ENCODE data around the gene HS3ST5. TPM values are rescaled to one million over a fixed set of nuclear protein-coding genes. Genes with fewer than 3 reads are reported as not detected.

HS3ST5 gene
- total RNA-seq, 4 donors from 2014 or later = not detected

DNA sequence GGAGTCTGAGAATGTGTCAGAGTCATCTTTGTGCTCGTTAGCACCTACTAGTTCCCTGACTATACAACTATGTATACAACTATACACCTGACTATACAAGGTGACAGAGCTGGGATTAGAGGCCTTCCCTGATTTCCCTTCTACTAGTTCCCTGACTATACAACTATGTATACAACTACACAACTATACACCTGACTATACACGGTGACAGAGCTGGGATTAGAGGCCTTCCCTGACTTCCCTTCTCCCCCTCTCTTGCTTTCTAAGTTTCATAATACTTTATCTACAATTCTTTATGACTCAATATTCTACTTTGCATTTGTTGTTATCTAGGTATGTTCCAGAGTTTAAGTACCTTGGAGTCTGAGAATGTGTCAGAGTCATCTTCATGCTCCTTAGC lies 68.0 kb downstream of the HS3ST5 start:
- no peak for TF ChIP-seq POLR2A (IDR thresholded peaks at IDR 0.05)
- TF ChIP-seq, protein P1, sequence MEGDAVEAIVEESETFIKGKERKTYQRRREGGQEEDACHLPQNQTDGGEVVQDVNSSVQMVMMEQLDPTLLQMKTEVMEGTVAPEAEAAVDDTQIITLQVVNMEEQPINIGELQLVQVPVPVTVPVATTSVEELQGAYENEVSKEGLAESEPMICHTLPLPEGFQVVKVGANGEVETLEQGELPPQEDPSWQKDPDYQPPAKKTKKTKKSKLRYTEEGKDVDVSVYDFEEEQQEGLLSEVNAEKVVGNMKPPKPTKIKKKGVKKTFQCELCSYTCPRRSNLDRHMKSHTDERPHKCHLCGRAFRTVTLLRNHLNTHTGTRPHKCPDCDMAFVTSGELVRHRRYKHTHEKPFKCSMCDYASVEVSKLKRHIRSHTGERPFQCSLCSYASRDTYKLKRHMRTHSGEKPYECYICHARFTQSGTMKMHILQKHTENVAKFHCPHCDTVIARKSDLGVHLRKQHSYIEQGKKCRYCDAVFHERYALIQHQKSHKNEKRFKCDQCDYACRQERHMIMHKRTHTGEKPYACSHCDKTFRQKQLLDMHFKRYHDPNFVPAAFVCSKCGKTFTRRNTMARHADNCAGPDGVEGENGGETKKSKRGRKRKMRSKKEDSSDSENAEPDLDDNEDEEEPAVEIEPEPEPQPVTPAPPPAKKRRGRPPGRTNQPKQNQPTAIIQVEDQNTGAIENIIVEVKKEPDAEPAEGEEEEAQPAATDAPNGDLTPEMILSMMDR (IDR thresholded peaks at IDR 0.05) = no peak
- intact Hi-C loops (cut with DNase I; ENCODE audit: low total_unique reads) = no loop called here
- 75 to 76% methylated on average over 2 of the region's 2 CpGs for WGBS, 2 donors
- no peak for DNase-seq (ENCODE audit: low spot score in 2 of 2)
- no peak overlapping the region for H3K4me3 ChIP-seq (ENCODE audit: low read depth, poor library complexity, severe bottlenecking)

DNA sequence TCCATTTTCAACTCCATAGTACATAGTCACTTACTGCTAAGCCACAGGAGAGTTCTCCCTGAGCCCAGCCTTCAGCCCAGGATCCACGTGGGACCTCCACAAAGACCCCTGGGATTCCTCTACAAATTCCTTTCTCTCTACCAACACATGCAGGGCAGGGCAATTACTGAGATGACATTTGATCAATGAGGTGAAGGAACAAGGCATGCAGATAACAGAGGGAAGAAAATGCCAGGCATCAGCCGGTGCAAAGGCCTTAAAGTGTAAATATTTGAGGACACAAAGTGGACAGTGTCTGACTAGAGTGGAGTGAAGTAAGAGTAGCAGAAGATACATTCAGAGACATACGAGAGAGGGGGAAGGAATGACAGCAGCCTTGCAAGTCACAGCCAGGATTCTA lies 70.2 kb downstream of the HS3ST5 start:
- WGBS, 2 donors = 75 to 76% methylated on average over 3 of the region's 3 CpGs
- TF ChIP-seq, protein P1 (IDR thresholded peaks at IDR 0.05) = no peak
- no peak for TF ChIP-seq POLR2A (IDR thresholded peaks at IDR 0.05)
- DNase-seq (ENCODE audit: low spot score in 2 of 2) = no peak
- H3K4me3 ChIP-seq (ENCODE audit: low read depth, poor library complexity, severe bottlenecking) = no peak overlapping the region
- intact Hi-C loops (cut with DNase I; ENCODE audit: low total_unique reads) = no loop called here

DNA sequence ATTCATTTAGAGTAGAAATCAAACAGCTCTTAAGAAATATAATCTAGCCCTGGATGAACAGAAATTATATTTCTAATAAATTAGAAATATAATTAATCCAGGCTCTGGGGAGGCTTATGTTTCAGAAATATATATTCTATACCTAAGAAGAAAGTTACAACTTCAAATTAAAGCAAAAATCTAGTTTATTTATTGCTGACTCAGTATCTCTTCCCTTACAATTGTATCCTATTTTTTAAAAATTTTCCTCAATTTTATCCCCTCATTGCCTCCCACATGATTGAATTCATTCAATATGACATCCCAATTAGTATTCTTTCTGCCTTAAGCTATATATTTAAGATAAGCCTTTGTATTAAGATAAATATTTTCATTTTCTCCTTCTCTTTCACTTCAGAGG lies 71.4 kb downstream of the HS3ST5 start:
- DNase-seq (ENCODE audit: low spot score in 2 of 2) = no peak
- no peak overlapping the region for H3K4me3 ChIP-seq (ENCODE audit: low read depth, poor library complexity, severe bottlenecking)
- intact Hi-C loops (cut with DNase I; ENCODE audit: low total_unique reads) = no loop called here
- no peak for TF ChIP-seq POLR2A (IDR thresholded peaks at IDR 0.05)
- TF ChIP-seq, protein P1 (IDR thresholded peaks at IDR 0.05) = no peak

DNA sequence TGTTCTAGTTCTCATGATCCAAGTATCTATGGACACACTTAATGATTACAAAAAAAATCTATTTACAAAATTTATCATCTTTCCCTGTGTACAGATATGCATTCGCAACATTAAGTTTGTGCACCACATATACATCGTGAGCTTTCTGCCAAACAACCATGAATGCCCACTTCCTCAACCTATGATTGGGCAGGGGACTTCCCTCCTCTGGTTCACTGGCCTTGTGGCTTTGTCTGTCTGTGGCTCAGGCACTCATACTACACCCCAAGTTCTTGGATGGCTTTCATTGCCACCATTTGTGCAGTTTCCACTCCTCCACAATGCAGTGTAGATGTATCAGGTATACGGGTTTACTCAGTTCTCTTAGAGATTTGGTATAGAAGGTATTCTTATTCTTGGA lies 74.9 kb downstream of the HS3ST5 start:
- DNase-seq (ENCODE audit: low spot score in 2 of 2) = no peak
- 92 to 97% methylated on average over 3 of the region's 3 CpGs for WGBS, 2 donors
- intact Hi-C loops (cut with DNase I; ENCODE audit: low total_unique reads) = no loop called here
- no peak for TF ChIP-seq POLR2A (IDR thresholded peaks at IDR 0.05)
- TF ChIP-seq, protein P1 (IDR thresholded peaks at IDR 0.05) = no peak
- no peak overlapping the region for H3K4me3 ChIP-seq (ENCODE audit: low read depth, poor library complexity, severe bottlenecking)

DNA sequence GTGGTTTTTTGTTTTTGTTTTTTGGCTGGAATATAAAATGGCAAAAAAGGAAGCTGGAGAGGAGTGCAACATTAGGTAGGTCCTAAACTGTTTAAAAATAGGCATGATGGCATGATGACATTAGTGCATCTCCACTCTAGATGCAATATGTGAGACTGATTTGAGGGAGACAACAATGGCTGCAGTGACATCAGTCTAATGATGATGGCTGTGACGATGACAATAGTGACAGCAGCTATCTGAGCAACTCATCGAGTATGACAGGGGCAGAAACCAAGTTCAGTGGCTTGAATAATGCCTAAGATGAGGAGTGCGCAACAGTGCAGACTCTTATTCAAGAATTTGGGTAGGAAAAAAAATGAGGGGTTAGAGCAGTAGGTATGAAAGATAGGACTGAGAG lies 82.0 kb downstream of the HS3ST5 start:
- intact Hi-C loops (cut with DNase I; ENCODE audit: low total_unique reads) = no loop called here
- H3K4me3 ChIP-seq (ENCODE audit: low read depth, poor library complexity, severe bottlenecking) = no peak overlapping the region
- no peak for DNase-seq (ENCODE audit: low spot score in 2 of 2)
- TF ChIP-seq, protein P1 (IDR thresholded peaks at IDR 0.05) = no peak
- no peak for TF ChIP-seq POLR2A (IDR thresholded peaks at IDR 0.05)
- WGBS, 2 donors = 86 to 87% methylated on average over 3 of the region's 3 CpGs

DNA sequence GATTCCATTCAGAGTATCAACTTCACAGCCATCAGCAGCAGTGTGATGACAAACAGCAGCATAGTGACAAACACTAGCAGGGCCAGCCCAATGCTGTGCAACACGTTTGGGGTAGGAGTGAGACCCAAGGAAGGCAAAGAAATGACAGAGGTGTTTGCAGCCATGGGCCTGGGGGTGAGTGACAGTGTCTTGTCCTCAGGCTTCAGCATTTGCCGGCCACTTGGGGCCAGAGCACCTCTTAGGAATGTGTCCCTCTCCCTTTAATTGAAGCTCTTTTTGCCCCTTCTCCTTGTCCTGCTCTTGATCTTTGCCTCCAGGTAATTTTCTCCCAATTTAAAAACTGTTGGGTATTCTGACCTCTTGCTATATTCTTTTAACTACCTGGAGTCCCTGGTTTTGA lies 84.4 kb downstream of the HS3ST5 start:
- H3K4me3 ChIP-seq (ENCODE audit: low read depth, poor library complexity, severe bottlenecking) = no peak overlapping the region
- TF ChIP-seq, protein P1 (IDR thresholded peaks at IDR 0.05) = no peak
- TF ChIP-seq POLR2A (IDR thresholded peaks at IDR 0.05) = no peak
- WGBS, 2 donors = 47 to 63% methylated on average over 2 of the region's 2 CpGs
- no peak for DNase-seq (ENCODE audit: low spot score in 2 of 2)
- intact Hi-C loops (cut with DNase I; ENCODE audit: low total_unique reads) = no loop called here
